NCI-H460 (cell line): Measurements from ENCODE around the gene DAGLB. TPM values are rescaled to one million over a fixed set of nuclear protein-coding genes. Genes with fewer than 3 reads are reported as not detected.

Experiments used
- DNase-seq: peaks from one replicate; pipeline ENCODE4 v3.0.0-alpha.2; 2016; ENCODE audit warnings: low read depth; ENCODE audit errors: extremely low read depth
- total RNA-seq: library from RNA; depleted of rRNA; stranded (reverse); fragments of >200 nt; shearing (Covaris generic); gene quantifications from 2 replicates; pipeline ENCODE4 v1.2.3, GENCODE V29; 2014

The DAGLB gene
- total RNA-seq, 1 experiment from 2014 or later, result 8.7 TPM

GRCh38 chr7:6432781-6433180, 15.0 kb downstream of the DAGLB start:
- no peak for DNase-seq

- no peak for DNase-seq
Measured at GRCh38 chr7:6430974-6431373, 16.8 kb downstream of the DAGLB start.

- DNase-seq, result no peak
Measured at GRCh38 chr7:6430271-6430940, 17.3 kb downstream of the DAGLB start.

- no peak for DNase-seq
Measured at GRCh38 chr7:6425948-6426347, 21.8 kb downstream of the DAGLB start.

- no peak for DNase-seq
Measured at GRCh38 chr7:6423942-6424701, 23.6 kb downstream of the DAGLB start.

- no peak for DNase-seq
Measured at GRCh38 chr7:6422926-6423632, 24.7 kb downstream of the DAGLB start.

- no peak for DNase-seq
Measured at GRCh38 chr7:6422095-6422494, 25.7 kb downstream of the DAGLB start.

GRCh38 chr7:6420680-6421079, 27.1 kb downstream of the DAGLB start:
- DNase-seq, result no peak

GRCh38 chr7:6419310-6419773, 28.4 kb downstream of the DAGLB start:
- no peak for DNase-seq

GRCh38 chr7:6417408-6417807, 30.3 kb downstream of the DAGLB start:
- no peak for DNase-seq

- no peak for DNase-seq
Measured at GRCh38 chr7:6416516-6417145, 31.1 kb downstream of the DAGLB start.

- DNase-seq, result no peak
Measured at GRCh38 chr7:6413637-6414036, 34.1 kb downstream of the DAGLB start.

- no peak for DNase-seq
Measured at GRCh38 chr7:6409944-6410693, 37.6 kb downstream of the DAGLB start.

- DNase-seq, result no peak
Measured at GRCh38 chr7:6409091-6409490, 38.7 kb downstream of the DAGLB start.

GRCh38 chr7:6407434-6407833, 40.3 kb downstream of the DAGLB start:
- no peak for DNase-seq

- no peak for DNase-seq
Measured at GRCh38 chr7:6406121-6406520, 41.6 kb downstream of the DAGLB start.

GRCh38 chr7:6403907-6404306, 43.8 kb downstream of the DAGLB start:
- no peak for DNase-seq

- no peak for DNase-seq
Measured at GRCh38 chr7:6402741-6403140, 45.0 kb downstream of the DAGLB start.

GRCh38 chr7:6402041-6402440, 45.7 kb downstream of the DAGLB start:
- no peak for DNase-seq

GRCh38 chr7:6401536-6401935, 46.2 kb downstream of the DAGLB start:
- no peak for DNase-seq
